Measurements from ENCODE around the gene STUM.

STUM gene

GRCh38 chr1:226656201-226656600, 107.6 kb downstream of the STUM start:
- DNase-seq: no peak

GRCh38 chr1:226656601-226657277, 108.2 kb downstream of the STUM start:
- DNase-seq: peak in 1 of 2 donors; percentile 83

- no peak for DNase-seq
Observed at GRCh38 chr1:226657895-226658545, 109.5 kb downstream of the STUM start.

- DNase-seq: no peak
Observed at GRCh38 chr1:226658546-226659125, 110.1 kb downstream of the STUM start.
